ENCODE results near the gene TFB2M. TPM values are rescaled to one million over a fixed set of nuclear protein-coding genes. Genes with fewer than 3 reads are reported as not detected.

The TFB2M gene
- total RNA-seq, 2 experiments from 2014 or later = 8.0 to 9.0 TPM

GRCh38 chr1:246577720-246578106, 11.7 kb upstream of the TFB2M start:
- POLR2A ChIA-PET = no interaction called here
- CTCF ChIA-PET = interaction anchor here (1.2 kb wide), 1 partner anchor 18 kb away, joined by 3 read pairs; no protein-coding TSS in a partner anchor
- H3K36me3 Mint-ChIP-seq (ENCODE audit: low read depth) = peaks cover 50% of the 10 kb centered on the region
- no peaks in the 10 kb centered on the region for H3K27me3 Mint-ChIP-seq
- intact Hi-C loops (cut with DNase I, micrococcal nuclease) = loop anchor here in 1 of 2 experiments (10.0 kb wide), 1 partner anchor 1613 kb away; a partner anchor contains a TSS
- peaks cover 83% of the 10 kb centered on the region for H3K4me1 Mint-ChIP-seq (ENCODE audit: low read depth)
- TF ChIP-seq, protein P1, sequence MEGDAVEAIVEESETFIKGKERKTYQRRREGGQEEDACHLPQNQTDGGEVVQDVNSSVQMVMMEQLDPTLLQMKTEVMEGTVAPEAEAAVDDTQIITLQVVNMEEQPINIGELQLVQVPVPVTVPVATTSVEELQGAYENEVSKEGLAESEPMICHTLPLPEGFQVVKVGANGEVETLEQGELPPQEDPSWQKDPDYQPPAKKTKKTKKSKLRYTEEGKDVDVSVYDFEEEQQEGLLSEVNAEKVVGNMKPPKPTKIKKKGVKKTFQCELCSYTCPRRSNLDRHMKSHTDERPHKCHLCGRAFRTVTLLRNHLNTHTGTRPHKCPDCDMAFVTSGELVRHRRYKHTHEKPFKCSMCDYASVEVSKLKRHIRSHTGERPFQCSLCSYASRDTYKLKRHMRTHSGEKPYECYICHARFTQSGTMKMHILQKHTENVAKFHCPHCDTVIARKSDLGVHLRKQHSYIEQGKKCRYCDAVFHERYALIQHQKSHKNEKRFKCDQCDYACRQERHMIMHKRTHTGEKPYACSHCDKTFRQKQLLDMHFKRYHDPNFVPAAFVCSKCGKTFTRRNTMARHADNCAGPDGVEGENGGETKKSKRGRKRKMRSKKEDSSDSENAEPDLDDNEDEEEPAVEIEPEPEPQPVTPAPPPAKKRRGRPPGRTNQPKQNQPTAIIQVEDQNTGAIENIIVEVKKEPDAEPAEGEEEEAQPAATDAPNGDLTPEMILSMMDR (IDR thresholded peaks at IDR 0.05) = no peak
- ATAC-seq (ENCODE audit: poor library complexity) (no peak), DNase-seq (no peak)
- Histone ChIP-seq H3K9me3 (ENCODE audit: control insufficient read depth in 1 of 2, insufficient read depth in 1 of 2, low read length in 2 of 2) (no peaks in the 10 kb centered on the region), H3K27me3 (ENCODE audit: control insufficient read depth in 1 of 2, insufficient read depth in 2 of 2, low read length in 2 of 2) (no peaks in the 10 kb centered on the region), H3K4me3 (ENCODE audit: low read length) (no peak overlapping the region), H3K36me3 (ENCODE audit: insufficient read depth, low read length) (peaks cover 15% of the 10 kb centered on the region), H3K27ac (ENCODE audit: low read depth in 1 of 2, low read length in 2 of 2) (peak overlapping the region in 1 of 2 donors; percentile 33), H3K4me1 (ENCODE audit: insufficient read depth, low read length) (peaks cover 38% of the 10 kb centered on the region)
- no peaks in the 10 kb centered on the region for H3K9me3 Mint-ChIP-seq
- peak overlapping the region; percentile 36 for H3K4me3 Mint-ChIP-seq
- H3K27ac Mint-ChIP-seq = peak overlapping the region; percentile 81

DNA sequence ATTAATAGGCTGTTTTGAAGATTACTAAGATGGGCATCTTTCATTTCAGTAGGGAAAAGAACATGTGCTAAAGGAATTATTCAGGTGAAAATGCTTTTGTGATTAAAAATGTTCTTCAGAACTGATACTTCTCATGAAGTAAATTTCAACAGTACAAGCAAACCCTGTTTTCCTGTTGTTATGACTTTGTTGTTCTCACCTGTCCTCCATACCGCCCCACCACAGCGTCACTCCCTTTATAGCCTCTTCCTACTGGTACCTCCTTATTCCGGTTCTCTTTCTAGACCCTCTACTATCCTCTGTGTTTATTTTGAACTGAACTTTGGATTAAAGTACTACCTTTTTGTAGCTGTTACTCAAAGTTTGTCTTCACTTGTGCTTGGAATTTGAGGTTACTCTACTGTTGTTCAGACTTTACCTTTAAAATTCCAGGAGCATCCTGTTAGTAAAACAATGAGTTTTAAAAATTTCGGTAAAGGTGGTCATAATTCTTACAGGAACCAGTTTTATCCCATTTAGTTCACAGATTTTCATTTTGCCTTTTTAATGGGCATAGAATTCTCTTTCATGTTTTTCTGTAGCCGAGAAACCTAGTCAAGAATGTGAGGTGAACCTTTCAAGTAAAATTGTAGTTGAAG, 11.1 kb upstream of the TFB2M start:
- TF ChIP-seq, protein P1 (IDR thresholded peaks at IDR 0.05) = no peak
- Histone ChIP-seq H3K4me3 (ENCODE audit: low read length) (no peak overlapping the region), H3K27me3 (ENCODE audit: control insufficient read depth in 1 of 2, insufficient read depth in 2 of 2, low read length in 2 of 2) (no peaks in the 10 kb centered on the region), H3K27ac (ENCODE audit: low read depth in 1 of 2, low read length in 2 of 2) (peak overlapping the region in 1 of 2 donors; percentile 33), H3K4me1 (ENCODE audit: insufficient read depth, low read length) (peaks cover 39% of the 10 kb centered on the region), H3K36me3 (ENCODE audit: insufficient read depth, low read length) (peaks cover 9% of the 10 kb centered on the region), H3K9me3 (ENCODE audit: control insufficient read depth in 1 of 2, insufficient read depth in 1 of 2, low read length in 2 of 2) (no peaks in the 10 kb centered on the region)
- Mint-ChIP-seq H3K4me3 (peak overlapping the region; percentile 72), H3K36me3 (ENCODE audit: low read depth) (peaks cover 45% of the 10 kb centered on the region), H3K9me3 (no peaks in the 10 kb centered on the region), H3K4me1 (ENCODE audit: low read depth) (peaks cover 83% of the 10 kb centered on the region), H3K27me3 (no peaks in the 10 kb centered on the region), H3K27ac (peak overlapping the region; percentile 81)
- ATAC-seq (ENCODE audit: poor library complexity) (peak; percentile 54), DNase-seq (peak in 3 of 14 experiments; percentile 27 to 60 (median 41))
- ChIA-PET POLR2A (no interaction called here), CTCF (interaction anchor here (1.2 kb wide), 1 partner anchor 18 kb away, joined by 3 read pairs; no protein-coding TSS in a partner anchor)
- intact Hi-C loops (cut with DNase I, micrococcal nuclease) = loop anchor here in 1 of 2 experiments (10.0 kb wide), 1 partner anchor 1612 kb away; a partner anchor contains a TSS

DNA sequence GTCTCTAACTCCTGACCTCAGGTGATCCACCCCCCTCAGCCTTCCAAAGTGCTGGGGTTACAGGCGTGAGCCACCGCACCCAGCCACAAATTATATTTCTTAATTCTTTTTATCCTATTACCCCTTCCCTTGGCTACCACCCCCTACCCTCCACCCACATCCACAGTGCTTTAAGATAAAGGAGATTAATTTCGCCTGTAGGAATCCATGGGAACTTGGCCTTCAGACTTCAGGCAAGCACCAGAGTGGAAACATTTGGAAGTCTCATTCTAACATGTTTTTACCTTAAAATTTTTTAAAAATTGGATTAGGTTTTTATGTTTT, 10.6 kb upstream of the TFB2M start:
- Histone ChIP-seq H3K27ac (ENCODE audit: low read depth in 1 of 2, low read length in 2 of 2) (peak overlapping the region in 1 of 2 donors; percentile 33), H3K4me3 (ENCODE audit: low read length) (no peak overlapping the region), H3K27me3 (ENCODE audit: control insufficient read depth in 1 of 2, insufficient read depth in 2 of 2, low read length in 2 of 2) (no peaks in the 10 kb centered on the region), H3K36me3 (ENCODE audit: insufficient read depth, low read length) (peaks cover 4% of the 10 kb centered on the region), H3K9me3 (ENCODE audit: control insufficient read depth in 1 of 2, insufficient read depth in 1 of 2, low read length in 2 of 2) (no peaks in the 10 kb centered on the region), H3K4me1 (ENCODE audit: insufficient read depth, low read length) (peaks cover 43% of the 10 kb centered on the region)
- ChIA-PET CTCF (interaction anchor here (1.2 kb wide), 1 partner anchor 19 kb away, joined by 3 read pairs; no protein-coding TSS in a partner anchor), POLR2A (no interaction called here)
- peaks cover 80% of the 10 kb centered on the region for H3K4me1 Mint-ChIP-seq (ENCODE audit: low read depth)
- H3K27me3 Mint-ChIP-seq = no peaks in the 10 kb centered on the region
- ATAC-seq (ENCODE audit: poor library complexity) = no peak
- H3K27ac Mint-ChIP-seq = peak overlapping the region; percentile 81
- H3K9me3 Mint-ChIP-seq = no peaks in the 10 kb centered on the region
- H3K36me3 Mint-ChIP-seq (ENCODE audit: low read depth) = peaks cover 42% of the 10 kb centered on the region
- intact Hi-C loops (cut with DNase I, micrococcal nuclease) = loop anchor here in 1 of 2 experiments (10.0 kb wide), 1 partner anchor 1612 kb away; a partner anchor contains a TSS
- DNase-seq = no peak
- H3K4me3 Mint-ChIP-seq = peak overlapping the region; percentile 72
- TF ChIP-seq, protein P1 (IDR thresholded peaks at IDR 0.05) = no peak
